Embryonic facial prominence (tissue), 1 donor: ENCODE results near the gene CPT1A.

Source experiments
- DNase-seq: peaks from one replicate; pipeline ENCODE4 v3.0.0-alpha.2; 2016; ENCODE audit errors: extremely low spot score

The CPT1A gene

GRCh38 chr11:68759991-68760390 lies 81.7 kb downstream of the CPT1A start:
- no peak for DNase-seq

- no peak for DNase-seq
Observed at GRCh38 chr11:68757711-68758110, 84.0 kb downstream of the CPT1A start.

- DNase-seq, result no peak
Observed at GRCh38 chr11:68756171-68756766, 85.4 kb downstream of the CPT1A start.

- no peak for DNase-seq
Observed at GRCh38 chr11:68753300-68753699, 88.4 kb downstream of the CPT1A start.

- DNase-seq, result peak; percentile 28
Observed at GRCh38 chr11:68751331-68751856, 90.3 kb downstream of the CPT1A start, which contains the start of gene TESMIN. TESMIN (minus strand) TSS chr11:68751520; CDS start chr11:68750660, 860 bp downstream.

- DNase-seq, result no peak
Observed at GRCh38 chr11:68751004-68751325, 90.8 kb downstream of the CPT1A start.

GRCh38 chr11:68750195-68751003 lies 91.3 kb downstream of the CPT1A start:
- no peak for DNase-seq

GRCh38 chr11:68749229-68750123 lies 92.2 kb downstream of the CPT1A start:
- DNase-seq, result no peak

GRCh38 chr11:68748061-68748460 lies 93.7 kb downstream of the CPT1A start:
- no peak for DNase-seq

- DNase-seq, result no peak
Observed at GRCh38 chr11:68743539-68743938, 98.2 kb downstream of the CPT1A start.

- no peak for DNase-seq
Observed at GRCh38 chr11:68741463-68741862, 100.3 kb downstream of the CPT1A start.

GRCh38 chr11:68735646-68736045 lies 106.1 kb downstream of the CPT1A start:
- no peak for DNase-seq

GRCh38 chr11:68735125-68735524 lies 106.6 kb downstream of the CPT1A start:
- no peak for DNase-seq

GRCh38 chr11:68734111-68734510 lies 107.6 kb downstream of the CPT1A start:
- no peak for DNase-seq

GRCh38 chr11:68727783-68728182 lies 113.9 kb downstream of the CPT1A start:
- no peak for DNase-seq

GRCh38 chr11:68724293-68724692 lies 117.4 kb downstream of the CPT1A start:
- no peak for DNase-seq

- DNase-seq, result no peak
Observed at GRCh38 chr11:68722143-68722542, 119.6 kb downstream of the CPT1A start.

- DNase-seq, result no peak
Observed at GRCh38 chr11:68721075-68721474, 120.6 kb downstream of the CPT1A start.

- no peak for DNase-seq
Observed at GRCh38 chr11:68715456-68716122, 126.1 kb downstream of the CPT1A start.

- no peak for DNase-seq
Observed at GRCh38 chr11:68714060-68714856, 127.5 kb downstream of the CPT1A start.

- no peak for DNase-seq
Observed at GRCh38 chr11:68711114-68711513, 130.6 kb downstream of the CPT1A start.
